HG03521 (cell line): Measurements from ENCODE around the gene STEAP2.

Source experiments
- ATAC-seq: cut with Tn5 transposase; IDR thresholded peaks from one replicate; pipeline ENCODE4 v1.9.1; 2021; ENCODE audit warnings: mild to moderate bottlenecking, moderate library complexity; ENCODE audit not compliant: unreplicated experiment

The STEAP2 gene

GRCh38 chr7:90192876-90193750 is 18.4 kb upstream of the STEAP2 start:
- ATAC-seq = no peak

- ATAC-seq = no peak
These were observed 16.4 kb upstream of the STEAP2 start for GRCh38 chr7:90194911-90195809.

- ATAC-seq = no peak
These were observed 9.9 kb upstream of the STEAP2 start for GRCh38 chr7:90201500-90202195.

- no peak for ATAC-seq
These were observed 3.6 kb upstream of the STEAP2 start for GRCh38 chr7:90207956-90208355.

- ATAC-seq = no peak
These were observed 1.8 kb upstream of the STEAP2 start for GRCh38 chr7:90209776-90210175.

GRCh38 chr7:90210475-90210874 is 1.1 kb upstream of the STEAP2 start:
- no peak for ATAC-seq

- ATAC-seq = peak; percentile 7
These were observed 559 bp upstream of the STEAP2 start for GRCh38 chr7:90210981-90211380.

GRCh38 chr7:90212149-90212495 is 582 bp downstream of the STEAP2 start:
- ATAC-seq = no peak

GRCh38 chr7:90213521-90213920 is 2.0 kb downstream of the STEAP2 start:
- ATAC-seq = no peak

GRCh38 chr7:90216080-90216674 is 4.6 kb downstream of the STEAP2 start:
- ATAC-seq = no peak

GRCh38 chr7:90216771-90217170 is 5.2 kb downstream of the STEAP2 start:
- ATAC-seq = no peak

GRCh38 chr7:90222390-90222789 is 10.8 kb downstream of the STEAP2 start:
- ATAC-seq = no peak

GRCh38 chr7:90222811-90223725 is 11.5 kb downstream of the STEAP2 start:
- ATAC-seq = no peak

- ATAC-seq = no peak
These were observed 12.7 kb downstream of the STEAP2 start for GRCh38 chr7:90224195-90224594.

- ATAC-seq = no peak
These were observed 13.6 kb downstream of the STEAP2 start for GRCh38 chr7:90225181-90225580.

GRCh38 chr7:90225601-90226000 is 14.1 kb downstream of the STEAP2 start:
- ATAC-seq = no peak

- ATAC-seq = no peak
These were observed 15.7 kb downstream of the STEAP2 start for GRCh38 chr7:90227259-90227658.

GRCh38 chr7:90229682-90230081 is 18.1 kb downstream of the STEAP2 start:
- no peak for ATAC-seq

- no peak for ATAC-seq
These were observed 19.3 kb downstream of the STEAP2 start for GRCh38 chr7:90230834-90231233.

GRCh38 chr7:90231304-90231703 is 19.8 kb downstream of the STEAP2 start:
- ATAC-seq = no peak
